GM21529 (cell line): ENCODE data around the gene ALOX15.
"Not testable (repeated sequence)": the region's sequence is repeated elsewhere in the genome, so short reads cannot be mapped to it uniquely, and the experiment has no call there.

Source experiments
- ATAC-seq: cut with Tn5 transposase; IDR thresholded peaks from one replicate; pipeline ENCODE4 v1.9.1; 2021; ENCODE audit not compliant: unreplicated experiment

ALOX15 gene

DNA sequence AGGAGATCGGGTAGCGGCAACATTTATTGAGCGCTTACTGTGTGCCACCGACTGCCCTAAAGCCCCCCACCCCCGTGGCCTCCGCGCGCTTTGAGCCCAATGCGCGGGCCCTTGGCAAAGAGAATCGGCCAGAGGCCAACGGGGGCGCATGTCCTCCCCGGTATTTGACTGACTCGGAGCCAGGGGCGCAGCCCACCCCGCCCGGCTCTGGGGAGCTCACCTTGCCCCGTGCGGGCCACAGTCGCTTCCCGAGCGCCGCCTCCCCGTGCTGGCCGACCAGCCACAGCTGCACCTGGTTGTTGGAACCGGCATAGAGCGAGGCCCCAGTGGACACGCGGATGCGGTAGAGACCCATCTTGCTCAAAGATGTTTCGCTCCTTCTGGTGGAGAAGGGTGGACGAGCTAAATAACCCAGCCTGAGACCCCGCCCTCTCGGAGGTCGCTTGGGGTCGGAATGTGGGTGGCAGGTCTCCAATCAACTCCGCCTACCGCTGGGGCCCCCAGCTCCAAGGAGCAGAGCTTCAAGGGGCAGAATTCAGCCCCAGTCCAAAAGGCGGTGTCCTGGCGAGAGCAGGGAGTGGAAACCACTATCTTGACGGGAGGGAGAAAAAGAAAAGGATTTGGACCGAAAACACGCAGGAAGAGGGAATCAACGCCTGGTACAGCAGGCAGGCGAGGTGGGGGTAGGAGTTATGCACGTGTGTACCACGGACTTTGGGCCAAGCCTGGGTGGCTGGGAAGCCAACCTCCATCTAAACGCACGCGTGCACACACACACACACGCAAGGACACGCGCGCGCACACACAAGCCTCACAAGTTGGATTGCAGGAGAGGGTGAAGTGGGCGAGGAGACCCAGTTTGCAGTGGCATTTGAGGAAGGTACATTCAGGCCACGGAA, at the start of gene ALOX15:
Gene ALOX15 (minus strand): TSS at position 382 of the 899 bp plus-strand sequence. CDS start 27 bp downstream, at position 355.
- no peak for ATAC-seq

DNA sequence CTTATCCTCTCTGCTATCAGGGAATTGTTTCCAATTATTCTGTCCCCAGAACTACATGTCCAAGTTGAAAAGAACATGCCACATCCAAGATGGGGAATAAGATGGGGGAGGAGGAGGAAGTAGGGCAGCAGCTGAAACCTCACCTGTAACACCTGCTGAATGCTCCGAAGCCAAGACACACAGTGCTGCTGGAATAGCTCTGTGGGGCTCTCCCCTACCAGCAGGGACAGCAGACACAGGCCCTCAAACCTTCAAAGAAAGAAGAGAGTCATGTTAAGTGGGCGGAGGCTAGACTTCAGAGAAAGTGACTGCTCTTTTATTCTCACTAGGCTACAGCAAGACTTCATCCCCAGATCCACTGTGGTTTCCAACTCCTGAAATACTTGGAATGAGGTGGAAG, 49.3 kb upstream of the ALOX15 start:
- ATAC-seq, result no peak

- ATAC-seq, result not testable (repeated sequence)
Observed at GRCh38 chr17:4689872-4690271, 48.4 kb upstream of the ALOX15 start.

GRCh38 chr17:4683739-4684138, 42.3 kb upstream of the ALOX15 start:
- not testable (repeated sequence) for ATAC-seq

GRCh38 chr17:4679658-4680057, 38.2 kb upstream of the ALOX15 start:
- ATAC-seq, result no peak

DNA sequence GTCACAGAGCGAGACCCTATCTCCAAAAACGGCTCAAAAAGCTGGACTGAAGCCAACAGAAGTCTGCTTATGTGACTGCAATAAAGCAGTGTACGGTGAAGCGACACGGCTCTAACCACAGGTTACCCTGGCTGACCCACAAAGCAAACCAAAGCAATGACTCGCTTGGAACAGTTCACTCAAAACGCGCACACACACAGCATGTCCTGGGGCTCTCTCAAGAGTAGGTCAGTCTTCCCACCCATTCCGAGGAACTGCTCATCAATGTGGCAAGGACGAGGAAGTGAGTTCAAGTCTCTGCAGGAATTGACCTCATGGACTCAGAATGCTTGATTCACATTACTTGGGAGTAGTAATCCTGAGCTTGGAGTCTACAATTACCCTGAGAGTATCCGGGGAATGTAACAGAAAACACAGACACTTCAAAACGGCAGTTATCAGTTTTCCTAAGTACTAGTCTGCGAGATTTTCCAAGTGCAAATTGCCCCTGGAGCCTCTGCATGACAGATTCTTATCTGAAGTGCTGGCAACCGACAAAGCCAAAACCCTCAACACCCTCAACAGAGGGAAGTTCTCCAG, 37.1 kb upstream of the ALOX15 start:
- ATAC-seq, result no peak

DNA sequence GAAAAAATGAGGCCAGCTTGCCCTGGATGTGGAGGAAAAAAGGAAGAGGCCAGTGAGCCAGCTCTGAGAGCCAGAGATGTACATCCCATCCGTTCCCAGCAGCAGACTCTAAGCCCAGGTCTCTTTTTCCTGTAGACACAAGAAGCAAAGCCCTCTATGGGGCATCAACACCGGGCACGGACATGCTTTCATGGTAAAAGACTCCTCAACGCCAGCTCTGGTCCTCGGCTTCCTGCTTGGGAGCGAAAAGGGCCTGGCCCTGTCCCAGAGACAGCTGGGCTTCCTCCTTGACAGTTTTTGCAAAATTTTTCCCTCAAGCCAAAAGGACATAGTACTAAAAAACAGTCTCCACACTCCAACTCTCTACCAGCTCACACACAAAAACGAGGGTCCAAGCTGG, 35.3 kb upstream of the ALOX15 start:
- no peak for ATAC-seq

GRCh38 chr17:4675791-4676190, 34.3 kb upstream of the ALOX15 start:
- ATAC-seq, result no peak

- no peak for ATAC-seq
Observed at GRCh38 chr17:4674685-4674998, 33.2 kb upstream of the ALOX15 start.

DNA sequence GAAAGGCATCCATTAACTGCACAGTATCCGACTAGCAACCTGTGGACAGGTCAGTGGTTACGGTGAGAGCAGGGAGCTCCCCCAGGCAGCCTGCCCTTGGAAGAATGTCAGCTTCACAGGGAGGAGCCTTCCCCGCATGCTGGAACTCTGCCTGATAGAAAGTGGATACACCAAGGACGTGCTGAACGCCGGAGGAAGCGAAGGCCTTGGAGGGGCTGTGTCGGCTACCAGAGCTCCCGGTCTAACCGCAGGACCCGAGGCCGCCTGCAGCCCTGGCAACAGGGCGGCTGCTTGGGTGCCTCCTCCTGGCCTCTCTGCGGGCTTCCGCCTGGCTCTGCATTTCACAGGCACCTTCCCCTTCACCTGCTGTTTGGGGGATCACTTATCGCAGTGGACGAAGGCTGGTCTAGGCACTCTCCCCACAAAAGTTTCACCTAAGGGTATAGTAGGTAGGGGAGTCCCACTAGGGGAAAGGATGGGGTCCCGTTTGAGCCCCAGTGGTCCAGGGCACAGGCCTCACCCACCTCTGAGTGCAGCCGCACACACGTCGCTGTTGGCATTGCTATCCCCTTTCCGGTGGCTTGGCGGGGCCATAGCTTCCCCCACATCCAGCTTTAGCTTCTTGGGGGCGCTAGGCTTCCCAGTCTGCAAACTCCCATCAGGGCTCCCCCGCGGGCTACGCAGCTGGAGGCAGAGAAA, 32.7 kb upstream of the ALOX15 start:
- no peak for ATAC-seq

GRCh38 chr17:4673169-4673568, 31.7 kb upstream of the ALOX15 start:
- ATAC-seq, result no peak

DNA sequence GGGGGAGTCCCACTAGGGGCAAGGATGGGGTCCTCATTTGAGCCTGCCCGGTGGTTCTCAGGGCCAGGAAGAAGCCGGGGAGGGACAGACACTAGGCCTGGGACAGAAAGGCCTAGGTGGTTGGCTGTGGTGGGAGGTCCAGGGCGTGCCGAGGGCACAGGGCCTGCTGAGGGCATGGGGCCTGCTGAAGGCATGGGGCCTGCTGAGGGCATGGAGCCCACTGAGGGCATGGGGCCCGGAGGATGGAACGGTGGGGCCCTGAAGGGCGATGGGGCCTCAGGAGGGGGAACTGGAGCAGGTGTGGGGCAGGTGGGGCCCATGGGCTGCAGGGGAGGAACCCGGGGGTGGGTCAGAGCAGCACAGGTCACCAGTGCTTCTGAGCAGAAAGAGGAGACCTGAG, 31.3 kb upstream of the ALOX15 start:
- ATAC-seq, result no peak

- no peak for ATAC-seq
Observed at GRCh38 chr17:4672055-4672630, 30.7 kb upstream of the ALOX15 start.

GRCh38 chr17:4667166-4667565, 25.7 kb upstream of the ALOX15 start:
- ATAC-seq, result no peak

GRCh38 chr17:4666296-4666695, 24.8 kb upstream of the ALOX15 start:
- no peak for ATAC-seq

- no peak for ATAC-seq
Observed at GRCh38 chr17:4665027-4665426, 23.5 kb upstream of the ALOX15 start.

- no peak for ATAC-seq
Observed at GRCh38 chr17:4664230-4664629, 22.8 kb upstream of the ALOX15 start.

GRCh38 chr17:4663711-4664110, 22.2 kb upstream of the ALOX15 start:
- no peak for ATAC-seq

- ATAC-seq, result no peak
Observed at GRCh38 chr17:4658478-4659305, 17.2 kb upstream of the ALOX15 start.

DNA sequence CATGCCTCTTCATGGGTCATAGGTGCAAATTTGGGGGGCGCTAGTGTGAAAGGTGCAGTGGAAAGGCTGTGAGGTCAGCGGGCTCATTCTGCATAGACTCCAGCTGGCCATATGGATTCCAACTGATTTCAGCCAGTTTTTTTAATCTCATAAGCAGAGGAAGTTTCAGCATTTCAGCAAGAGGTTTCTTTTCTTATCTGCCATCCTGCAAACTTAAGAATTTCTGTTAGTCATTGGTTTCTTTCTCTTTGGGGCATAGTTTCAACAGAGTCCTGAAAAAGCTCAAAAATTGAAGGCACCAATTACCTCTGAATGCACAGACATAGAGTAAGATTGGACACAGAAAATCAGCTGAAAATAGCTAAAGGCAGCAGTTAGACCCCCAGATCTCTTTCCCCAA, 16.2 kb upstream of the ALOX15 start:
- no peak for ATAC-seq

DNA sequence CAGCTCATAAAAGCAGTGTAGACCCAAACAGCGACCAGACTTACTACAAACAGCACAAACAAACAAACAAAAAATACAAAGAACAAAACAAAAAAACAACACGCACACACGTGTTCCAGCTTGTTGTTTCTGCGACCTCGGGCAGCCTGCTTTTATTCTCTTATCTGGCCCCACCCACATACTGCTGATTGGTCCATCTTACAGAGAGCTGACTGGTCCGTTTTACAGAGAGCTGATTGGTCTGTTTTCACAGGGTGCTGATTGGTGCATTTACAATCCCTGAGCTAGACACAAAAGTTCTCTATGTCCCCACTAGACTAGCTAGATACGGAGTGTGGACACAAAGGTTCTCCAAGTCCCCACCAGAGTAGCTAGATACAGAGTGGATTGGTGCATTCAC, 14.5 kb upstream of the ALOX15 start:
- ATAC-seq, result not testable (repeated sequence)
